ENCODE data around the gene TAL1. TPM values are rescaled to one million over a fixed set of nuclear protein-coding genes. Genes with fewer than 3 reads are reported as not detected.

Gene TAL1
- polyA plus RNA-seq, 1 of the 3 experiments (the other 2 are of a cell fraction): not detected

DNA sequence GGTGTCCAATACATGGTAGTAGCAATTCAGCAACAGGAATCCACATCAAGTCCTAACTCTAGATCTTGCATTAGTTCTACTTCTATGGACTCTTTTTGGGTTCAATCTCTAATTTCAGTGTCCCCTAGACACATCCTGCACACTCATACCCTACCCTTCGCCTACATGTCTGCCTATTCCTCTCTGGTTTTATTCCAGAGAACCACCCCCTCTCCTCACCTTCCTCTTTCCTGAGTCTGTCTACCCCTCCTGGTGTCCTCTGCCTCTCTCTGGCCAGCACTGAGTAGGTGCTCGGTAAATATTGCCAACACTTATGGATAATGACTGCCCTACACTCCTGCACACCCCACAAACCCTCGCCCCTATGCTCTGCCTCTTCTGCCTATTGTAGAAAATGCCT lies 9.5 kb downstream of the TAL1 start (continued):
- no peak for TF ChIP-seq REST (IDR thresholded peaks at IDR 0.05; ENCODE audit: low read depth, low read length)

DNA sequence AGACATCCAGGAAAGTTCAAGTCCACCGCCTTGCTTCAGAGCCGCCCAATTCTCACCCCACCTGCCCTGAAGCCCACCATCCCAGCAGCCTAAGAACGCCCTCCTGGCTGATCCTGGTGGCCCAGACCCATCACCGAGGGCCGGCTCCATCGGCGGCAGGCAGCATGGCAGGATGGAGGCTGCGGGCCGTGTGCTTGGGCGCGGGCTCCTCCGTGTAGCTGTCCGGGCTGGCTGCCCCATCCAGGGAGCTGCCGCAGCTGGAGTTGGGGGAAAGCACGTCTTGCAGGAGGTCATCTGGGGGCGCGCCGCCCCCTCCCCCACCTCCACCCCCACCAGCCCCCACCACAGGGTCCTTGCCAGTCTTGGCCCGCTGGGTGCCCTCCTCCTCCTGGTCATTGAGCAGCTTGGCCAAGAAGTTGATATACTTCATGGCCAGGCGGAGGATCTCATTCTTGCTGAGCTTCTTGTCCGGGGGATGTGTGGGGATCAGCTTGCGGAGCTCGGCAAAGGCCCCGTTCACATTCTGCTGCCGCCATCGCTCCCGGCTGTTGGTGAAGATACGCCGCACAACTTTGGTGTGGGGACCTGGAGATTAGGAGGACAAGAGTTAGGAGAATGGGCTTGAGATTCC lies 12.3 kb downstream of the TAL1 start:
- Histone ChIP-seq H3K79me2 (ENCODE audit: insufficient read depth) (no peaks in the 10 kb centered on the region), H3K4me1 (ENCODE audit: control insufficient read depth in 1 of 2, insufficient read depth in 2 of 2, low read depth in 1 of 2, low read length in 1 of 2) (peaks cover 0 to under 1% of the 10 kb centered on the region in 2 experiments; a peak in 1 of 4 replicates), H3K9ac (no peak overlapping the region), H3K36me3 (replicated peaks in 1 of 2; ENCODE audit: control insufficient read depth in 1 of 2, insufficient read depth in 2 of 2, low read length in 1 of 2) (no peaks in the 10 kb centered on the region), H3K4me2 (no peak overlapping the region), H4K20me1 (ENCODE audit: insufficient read depth) (no peaks in the 10 kb centered on the region), H2AFZ (ENCODE audit: low read depth) (no peak overlapping the region), H3K27ac (ENCODE audit: low read depth in 2 of 2, low read length in 1 of 2) (no peak overlapping the region), H3K27me3 (ENCODE audit: insufficient read depth) (peaks cover 44% of the 10 kb centered on the region), H3K9me2 (no peaks in the 10 kb centered on the region), H3K4me3 (ENCODE audit: low read depth in 2 of 2, low read length in 1 of 2) (no peak overlapping the region), H3F3A (replicated peaks; ENCODE audit: insufficient read depth) (no peaks in the 10 kb centered on the region), H3K9me3 (no peaks in the 10 kb centered on the region)
- POLR2A ChIA-PET: no interaction called here
- DNase-seq: no peak
- CTCF ChIA-PET: interaction anchor here (1.1 to 1.2 kb wide), 2 partner anchors 30 to 41 kb away, joined by 3 to 4 read pairs; partner anchors contain the start of gene PDZK1IP1
- WGBS (ENCODE audit: low lambda C conversion rate): 70% methylated on average over 17 of the region's 29 CpGs
- TF ChIP-seq NFIC (IDR thresholded peaks at IDR 0.05; ENCODE audit: borderline replicate concordance) (no peak), EP300 (IDR thresholded peaks at IDR 0.05; ENCODE audit: borderline replicate concordance in 1 of 2, low read depth in 1 of 2, low read length in 1 of 2) (no peak), SMC3 (IDR thresholded peaks at IDR 0.05; ENCODE audit: low read depth, low read length) (no peak), FOSL2 (IDR thresholded peaks at IDR 0.05; ENCODE audit: borderline replicate concordance, low read depth) (no peak), CHD2 (IDR thresholded peaks at IDR 0.05; ENCODE audit: low read length, partially characterized antibody) (no peak), RAD21 (IDR thresholded peaks at IDR 0.05; ENCODE audit: low read length) (no peak), TAF1 (IDR thresholded peaks at IDR 0.05; ENCODE audit: borderline replicate concordance, low read depth, low read length) (no peak), YY1 (IDR thresholded peaks at IDR 0.05; ENCODE audit: low read depth) (no peak)
- TF ChIP-seq, protein P1, sequence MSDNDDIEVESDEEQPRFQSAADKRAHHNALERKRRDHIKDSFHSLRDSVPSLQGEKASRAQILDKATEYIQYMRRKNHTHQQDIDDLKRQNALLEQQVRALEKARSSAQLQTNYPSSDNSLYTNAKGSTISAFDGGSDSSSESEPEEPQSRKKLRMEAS (IDR thresholded peaks at IDR 0.05; ENCODE audit: low read depth): no peak
- TF ChIP-seq, protein P2, sequence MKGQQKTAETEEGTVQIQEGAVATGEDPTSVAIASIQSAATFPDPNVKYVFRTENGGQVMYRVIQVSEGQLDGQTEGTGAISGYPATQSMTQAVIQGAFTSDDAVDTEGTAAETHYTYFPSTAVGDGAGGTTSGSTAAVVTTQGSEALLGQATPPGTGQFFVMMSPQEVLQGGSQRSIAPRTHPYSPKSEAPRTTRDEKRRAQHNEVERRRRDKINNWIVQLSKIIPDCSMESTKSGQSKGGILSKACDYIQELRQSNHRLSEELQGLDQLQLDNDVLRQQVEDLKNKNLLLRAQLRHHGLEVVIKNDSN (IDR thresholded peaks at IDR 0.05; ENCODE audit: borderline replicate concordance, low read depth): no peak

All from SK-N-SH (cell line).